SU-DHL-6 (cell line): Measurements from ENCODE around the gene SNUPN.

Source experiments
- H2AFZ ChIP-seq: fragments of 200-600 bp; sonication (generic); 2 replicates; pipeline ENCODE4 v1.6.1; 2014; ENCODE audit warnings: low read depth, mild to moderate bottlenecking, moderate library complexity, mixed read lengths, antibody characterized with exemption, low read length; ENCODE audit not compliant: severe bottlenecking
- H3F3A ChIP-seq: fragments of 200-600 bp; shearing (Covaris generic); 2 replicates; pipeline ENCODE4 v1.6.0; 2016; ENCODE audit warnings: antibody characterized with exemption, mild to moderate bottlenecking; ENCODE audit not compliant: insufficient read depth
- H3K27ac ChIP-seq: fragments of 200-600 bp; sonication (generic); 2 replicates; pipeline ENCODE4 v1.5.1; 2016; ENCODE audit warnings: low read depth, mild to moderate bottlenecking, low read length, moderate library complexity, mixed read lengths
- H3K27me3 ChIP-seq: fragments of 200-600 bp; sonication (generic), shearing (Covaris generic); 2 replicates; pipeline ENCODE4 v1.6.0; 2014; ENCODE audit warnings: mild to moderate bottlenecking, low read length
- H3K36me3 ChIP-seq: fragments of 200-600 bp; sonication (generic); 2 replicates; pipeline ENCODE4 v1.6.1; 2014; ENCODE audit warnings: mild to moderate bottlenecking, low read length, mixed read lengths
- H3K4me2 ChIP-seq: fragments of 300-600, 200-600 bp; shearing (Covaris generic), sonication (generic); 2 replicates; pipeline ENCODE4 v1.6.0; 2014; ENCODE audit warnings: low read length, low read depth, mild to moderate bottlenecking; ENCODE audit not compliant: poor library complexity, severe bottlenecking
- H3K4me3 ChIP-seq: fragments of 200-600 bp; sonication (generic); 2 replicates; pipeline ENCODE4 v1.5.1; 2014; ENCODE audit warnings: antibody characterized with exemption, low read length, mild to moderate bottlenecking, mixed read lengths; ENCODE audit not compliant: insufficient read depth, poor library complexity, severe bottlenecking
- H3K79me2 ChIP-seq: fragments of 200-600 bp; sonication (generic); 2 replicates; pipeline ENCODE4 v1.6.1; 2014; ENCODE audit warnings: mild to moderate bottlenecking, low read length, moderate library complexity; ENCODE audit not compliant: insufficient read depth
- H3K9ac ChIP-seq: fragments of 200-600 bp; sonication (generic); 2 replicates; pipeline ENCODE4 v1.7.0; 2014; ENCODE audit warnings: mild to moderate bottlenecking, low read length
- H3K9me2 ChIP-seq: fragments of 200-600 bp; sonication (generic); replicated peaks from 2 replicates; pipeline ENCODE4 v1.6.1; 2014; ENCODE audit warnings: low read length; ENCODE audit not compliant: insufficient read depth
- H3K9me3 ChIP-seq: fragments of 200-600 bp; sonication (generic); 2 replicates; pipeline ENCODE4 v1.6.1; 2014; ENCODE audit warnings: low read length, mixed read lengths; ENCODE audit not compliant: insufficient read depth
- H4K20me1 ChIP-seq: fragments of 200-600 bp; sonication (generic); 2 replicates; pipeline ENCODE4 v1.6.1; 2014; ENCODE audit warnings: low read depth, mild to moderate bottlenecking, antibody characterized with exemption, low read length, moderate library complexity, mixed read lengths
- CTCF ChIP-seq: fragments of 200-600 bp; sonication (generic); IDR thresholded peaks from one replicate; pipeline ENCODE4 v1.5.1; 2017; ENCODE audit warnings: antibody characterized with exemption, mild to moderate bottlenecking, low read length, moderate library complexity; ENCODE audit not compliant: insufficient read depth, poor library complexity, severe bottlenecking
- EZH2phosphoT487 ChIP-seq: fragments of 200-600 bp; sonication (generic), shearing (Covaris generic); conservative IDR thresholded peaks from 2 replicates; pipeline ENCODE4 v1.6.1; 2018; ENCODE audit warnings: mild to moderate bottlenecking, antibody characterized with exemption, low read length, moderate library complexity, mixed read lengths

SNUPN gene

GRCh38 chr15:75616766-75617165 is 8.8 kb downstream of the SNUPN start:
- no peaks in the 10 kb centered on the region for H3F3A ChIP-seq
- H3K9ac ChIP-seq = no peak overlapping the region
- H3K27ac ChIP-seq = no peak overlapping the region
- no peaks in the 10 kb centered on the region for H3K79me2 ChIP-seq
- no peaks in the 10 kb centered on the region for H3K9me2 ChIP-seq
- H2AFZ ChIP-seq = no peak overlapping the region
- no peak overlapping the region for H3K4me3 ChIP-seq
- H4K20me1 ChIP-seq = no peaks in the 10 kb centered on the region
- peaks cover 18% of the 10 kb centered on the region for H3K36me3 ChIP-seq
- H3K4me2 ChIP-seq = no peak overlapping the region
- TF ChIP-seq EZH2phosphoT487 = no peak
- no peak for TF ChIP-seq CTCF
- no peaks in the 10 kb centered on the region for H3K9me3 ChIP-seq
- H3K27me3 ChIP-seq = no peaks in the 10 kb centered on the region

- Histone ChIP-seq H3K36me3 (peaks cover 6% of the 10 kb centered on the region; the same call in 1 of the 2 replicates), H3K27me3 (no peaks in the 10 kb centered on the region), H2AFZ (no peak overlapping the region), H3K9me3 (no peaks in the 10 kb centered on the region), H3K27ac (no peak overlapping the region), H3K4me2 (no peak overlapping the region), H3K9me2 (no peaks in the 10 kb centered on the region), H4K20me1 (no peaks in the 10 kb centered on the region), H3F3A (no peaks in the 10 kb centered on the region), H3K79me2 (no peaks in the 10 kb centered on the region), H3K4me3 (no peak overlapping the region), H3K9ac (no peak overlapping the region)
- TF ChIP-seq CTCF = no peak
- TF ChIP-seq EZH2phosphoT487 = no peak
These were observed 18.5 kb downstream of the SNUPN start for GRCh38 chr15:75606711-75607699.

GRCh38 chr15:75606026-75606425 is 19.5 kb downstream of the SNUPN start:
- Histone ChIP-seq H3K27me3 (no peaks in the 10 kb centered on the region), H3K79me2 (no peaks in the 10 kb centered on the region), H3K27ac (no peak overlapping the region), H3K4me2 (no peak overlapping the region), H3K36me3 (peaks cover 6% of the 10 kb centered on the region; the same call in 1 of the 2 replicates), H3K4me3 (no peak overlapping the region), H3F3A (no peaks in the 10 kb centered on the region), H4K20me1 (no peaks in the 10 kb centered on the region), H3K9ac (no peak overlapping the region), H2AFZ (no peak overlapping the region), H3K9me2 (no peaks in the 10 kb centered on the region), H3K9me3 (no peaks in the 10 kb centered on the region)
- TF ChIP-seq EZH2phosphoT487 (no peak), CTCF (no peak)
